Stimulated activated CD4-positive, alpha-beta T cell treated with anti-CD3 and anti-CD28 coated beads, Interleukin-4, amount 100 ng/mL, for 48 hours (primary cell): ENCODE data around the gene FRMPD4.

Experiments used
- DNase-seq, 2 donors: peaks; one replicate each; pipeline ENCODE4 v3.0.0-alpha.2; 2020; ENCODE audit warnings: low read depth in 2 of 2

FRMPD4 gene

GRCh38 chrX:12301288-12301687 is 163.0 kb downstream of the FRMPD4 start:
- no peak for DNase-seq

DNA sequence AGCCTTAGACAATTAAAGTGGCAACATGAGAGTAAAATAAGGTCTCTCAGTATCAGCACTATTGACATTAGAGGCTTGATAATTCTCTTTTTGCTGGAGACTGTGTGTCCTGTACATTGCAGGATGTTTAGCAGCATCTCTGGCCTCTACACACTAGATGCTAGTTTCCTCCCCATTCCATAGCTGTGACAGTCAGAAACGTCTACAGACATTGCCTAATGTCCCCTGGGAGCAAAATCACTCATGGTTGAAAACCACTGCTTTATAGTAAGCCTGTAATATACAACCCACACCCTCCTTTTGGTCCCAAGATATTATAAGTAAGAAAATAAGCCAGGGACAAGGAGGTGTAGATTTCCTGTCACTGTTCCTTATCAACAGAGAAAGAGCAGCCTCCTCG is 166.0 kb downstream of the FRMPD4 start:
- DNase-seq = no peak

GRCh38 chrX:12307961-12308360 is 169.7 kb downstream of the FRMPD4 start:
- DNase-seq = no peak

- DNase-seq = no peak
Observed at GRCh38 chrX:12308420-12308819, 170.1 kb downstream of the FRMPD4 start.

- no peak for DNase-seq
Observed at GRCh38 chrX:12309040-12309743, 170.9 kb downstream of the FRMPD4 start.

- no peak for DNase-seq
Observed at GRCh38 chrX:12309744-12310076, 171.4 kb downstream of the FRMPD4 start.

- DNase-seq = no peak
Observed at GRCh38 chrX:12314651-12315050, 176.4 kb downstream of the FRMPD4 start.

GRCh38 chrX:12315526-12315925 is 177.3 kb downstream of the FRMPD4 start:
- no peak for DNase-seq

DNA sequence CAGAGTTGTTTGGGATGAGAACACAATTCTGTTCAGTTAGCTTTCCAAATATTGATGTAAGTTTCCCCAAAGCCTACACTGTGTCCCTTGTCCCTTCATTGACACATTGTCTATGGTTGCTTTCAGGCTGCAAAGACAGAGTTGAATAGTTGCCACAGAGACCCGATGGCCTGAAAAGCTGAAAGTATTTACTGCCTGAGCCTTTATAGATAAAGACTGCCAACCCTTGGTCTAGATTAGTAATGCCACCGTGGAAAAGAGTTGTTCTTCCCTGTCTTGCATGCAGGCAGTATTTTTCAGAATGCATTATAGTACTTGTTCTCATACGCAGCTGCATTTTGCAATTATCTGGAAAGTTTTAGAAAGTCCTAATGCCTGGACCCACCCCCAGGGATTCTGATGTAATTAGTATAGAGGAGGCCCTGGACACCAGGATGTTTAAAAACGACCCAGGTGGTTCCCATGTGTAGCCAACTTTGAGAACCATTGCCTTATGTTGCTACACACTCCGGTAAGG is 180.8 kb downstream of the FRMPD4 start:
- DNase-seq = no peak

- DNase-seq = no peak
Observed at GRCh38 chrX:12319992-12320391, 181.7 kb downstream of the FRMPD4 start.

- no peak for DNase-seq
Observed at GRCh38 chrX:12322031-12322430, 183.8 kb downstream of the FRMPD4 start.

GRCh38 chrX:12325171-12325570 is 186.9 kb downstream of the FRMPD4 start:
- no peak for DNase-seq

DNA sequence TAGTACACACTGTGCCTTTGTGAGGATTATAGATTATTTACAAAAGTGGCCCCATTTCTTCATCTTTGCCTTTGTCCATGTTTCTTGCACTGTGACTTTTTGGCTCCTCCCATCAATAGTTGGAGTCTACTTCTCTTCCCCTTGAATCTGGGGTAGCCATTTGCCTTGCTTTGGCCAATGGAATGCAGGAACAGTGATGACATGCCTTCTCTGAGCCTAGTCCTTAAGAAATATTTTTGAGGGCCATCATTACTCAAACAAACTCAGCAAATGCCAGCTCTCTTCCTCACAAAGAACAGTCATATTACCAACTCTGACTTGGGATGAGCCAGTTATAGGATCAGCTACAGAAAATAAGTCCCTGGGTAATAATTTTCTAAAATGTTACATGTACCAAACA is 189.6 kb downstream of the FRMPD4 start:
- no peak for DNase-seq

DNA sequence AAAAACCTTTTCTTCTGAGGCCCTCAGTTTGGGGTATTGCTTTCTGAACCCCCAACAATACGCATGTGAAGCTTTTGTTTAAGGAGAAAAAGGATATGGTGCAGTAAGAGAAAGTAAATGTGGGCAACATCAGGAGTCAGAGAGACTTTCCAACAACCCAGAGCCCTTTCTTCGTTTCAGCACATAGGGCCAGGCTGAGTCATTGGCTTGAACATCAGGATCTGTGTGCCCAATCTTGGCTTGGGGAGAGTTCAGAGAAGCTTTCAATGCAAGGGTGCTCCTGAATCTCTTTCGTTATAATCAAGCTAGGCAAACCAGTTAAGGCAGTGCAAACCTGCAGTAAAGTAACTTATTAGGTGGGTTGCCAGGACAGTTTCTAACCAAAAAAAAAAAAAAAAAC is 191.2 kb downstream of the FRMPD4 start:
- no peak for DNase-seq

GRCh38 chrX:12330841-12331240 is 192.6 kb downstream of the FRMPD4 start:
- DNase-seq = no peak

- no peak for DNase-seq
Observed at GRCh38 chrX:12332786-12333347, 194.6 kb downstream of the FRMPD4 start.

GRCh38 chrX:12339921-12340320 is 201.6 kb downstream of the FRMPD4 start:
- DNase-seq = no peak

DNA sequence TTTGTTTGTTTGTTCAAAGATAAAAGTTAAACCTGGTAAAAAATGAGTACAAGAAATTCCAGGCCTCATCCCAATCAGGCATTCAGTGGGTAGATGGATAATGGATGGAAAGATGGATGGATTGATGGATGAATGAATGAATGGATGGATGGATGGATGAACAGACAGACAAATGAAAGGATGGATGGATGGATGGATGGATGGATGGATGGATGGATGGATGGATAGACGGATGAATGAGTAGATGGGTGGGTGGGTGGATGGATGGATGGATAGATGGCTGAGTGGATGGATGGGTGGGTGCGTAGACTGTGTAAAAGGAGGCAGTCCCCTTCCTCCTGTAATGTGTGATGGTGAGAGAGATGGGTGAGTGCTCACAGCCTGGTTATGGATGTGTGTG is 206.7 kb downstream of the FRMPD4 start:
- DNase-seq = no peak

- no peak for DNase-seq
Observed at GRCh38 chrX:12349201-12349600, 210.9 kb downstream of the FRMPD4 start.

DNA sequence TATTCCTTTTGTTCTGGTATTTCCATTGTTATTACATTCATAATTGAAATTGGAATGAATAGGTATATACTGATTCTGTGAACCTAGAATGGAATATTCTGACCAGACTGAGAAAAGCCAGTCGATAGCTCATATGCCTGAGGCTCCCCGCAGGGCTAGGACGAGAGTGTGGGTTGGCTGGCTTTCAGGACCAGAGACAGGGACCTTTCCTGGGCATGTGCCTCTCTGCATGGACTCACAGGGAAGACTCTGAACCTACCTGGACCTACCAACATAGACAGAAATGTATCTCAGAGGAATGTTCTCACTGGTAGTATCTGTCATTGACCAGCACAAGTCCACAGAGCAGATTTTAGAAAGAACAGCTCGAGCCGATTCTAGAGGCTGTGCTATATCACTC is 214.6 kb downstream of the FRMPD4 start:
- DNase-seq = no peak

- no peak for DNase-seq
Observed at GRCh38 chrX:12360383-12360782, 222.1 kb downstream of the FRMPD4 start.

GRCh38 chrX:12360986-12361598 is 222.8 kb downstream of the FRMPD4 start:
- no peak for DNase-seq

DNA sequence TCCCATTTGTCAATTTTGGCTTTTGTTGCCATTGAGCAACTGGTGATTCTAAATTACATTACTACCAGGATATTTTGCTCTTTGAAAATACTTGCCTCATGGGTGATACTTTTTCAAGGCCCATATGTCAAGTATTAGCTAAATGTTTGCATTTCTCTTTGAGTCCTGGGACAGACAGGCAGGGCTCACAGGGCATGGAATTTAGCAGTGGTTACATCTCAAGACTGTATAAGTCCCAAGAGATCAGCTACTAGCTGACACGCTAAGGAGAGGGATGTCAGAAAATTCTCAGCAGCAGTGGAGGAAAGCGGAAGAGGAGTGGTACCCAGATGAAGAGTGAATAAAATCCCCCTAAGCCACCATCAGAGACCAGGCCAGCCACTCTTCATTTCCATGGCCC is 224.9 kb downstream of the FRMPD4 start:
- DNase-seq = no peak
